Breast epithelium (tissue), 3 donors: ENCODE measurements around the gene TMCO2.

Source experiments
- POLR2A ChIP-seq: fragments of 450-650 bp; IDR thresholded peaks from one replicate; pipeline ENCODE4 v1.6.1; 2016; ENCODE audit warnings: antibody characterized with exemption, mild to moderate bottlenecking, moderate library complexity
- POLR2AphosphoS5 ChIP-seq, 3 donors: sonication (generic); formaldehyde crosslinking; IDR thresholded peaks; one replicate each; pipeline ENCODE4 v1.6.1; 2017; ENCODE audit warnings: antibody characterized with exemption in 3 of 3
- TF ChIP-seq, protein P1 (sequence below), 3 donors: fragments of 450-650 bp; IDR thresholded peaks; one replicate each; pipeline ENCODE4 v1.5.1; 2016 to 2017; ENCODE audit warnings: antibody characterized with exemption in 3 of 3, mild to moderate bottlenecking in 3 of 3, moderate library complexity in 3 of 3

DNA sequence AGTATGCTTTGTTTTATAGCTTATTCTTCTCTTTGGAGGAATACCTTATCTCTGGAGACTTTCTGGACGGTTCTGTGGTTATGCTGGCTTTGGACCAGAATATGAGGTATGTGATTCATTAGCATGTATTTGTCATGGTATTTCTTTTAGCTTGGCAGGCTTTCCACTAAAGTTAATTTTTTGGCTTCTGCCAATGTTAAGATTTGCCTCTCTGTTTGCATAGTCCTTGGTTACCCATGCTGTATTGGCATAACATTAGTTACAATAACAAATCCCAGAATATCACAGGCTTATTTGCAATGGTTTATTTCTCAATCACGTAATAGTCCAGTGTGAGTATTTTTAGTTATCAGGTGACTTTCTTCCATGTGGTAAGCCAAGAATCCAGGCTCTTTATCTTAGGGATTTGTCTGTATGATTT lies 20.0 kb downstream of the TMCO2 start:
- TF ChIP-seq, protein P1, sequence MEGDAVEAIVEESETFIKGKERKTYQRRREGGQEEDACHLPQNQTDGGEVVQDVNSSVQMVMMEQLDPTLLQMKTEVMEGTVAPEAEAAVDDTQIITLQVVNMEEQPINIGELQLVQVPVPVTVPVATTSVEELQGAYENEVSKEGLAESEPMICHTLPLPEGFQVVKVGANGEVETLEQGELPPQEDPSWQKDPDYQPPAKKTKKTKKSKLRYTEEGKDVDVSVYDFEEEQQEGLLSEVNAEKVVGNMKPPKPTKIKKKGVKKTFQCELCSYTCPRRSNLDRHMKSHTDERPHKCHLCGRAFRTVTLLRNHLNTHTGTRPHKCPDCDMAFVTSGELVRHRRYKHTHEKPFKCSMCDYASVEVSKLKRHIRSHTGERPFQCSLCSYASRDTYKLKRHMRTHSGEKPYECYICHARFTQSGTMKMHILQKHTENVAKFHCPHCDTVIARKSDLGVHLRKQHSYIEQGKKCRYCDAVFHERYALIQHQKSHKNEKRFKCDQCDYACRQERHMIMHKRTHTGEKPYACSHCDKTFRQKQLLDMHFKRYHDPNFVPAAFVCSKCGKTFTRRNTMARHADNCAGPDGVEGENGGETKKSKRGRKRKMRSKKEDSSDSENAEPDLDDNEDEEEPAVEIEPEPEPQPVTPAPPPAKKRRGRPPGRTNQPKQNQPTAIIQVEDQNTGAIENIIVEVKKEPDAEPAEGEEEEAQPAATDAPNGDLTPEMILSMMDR (IDR thresholded peaks at IDR 0.05): no peak
- TF ChIP-seq POLR2A: no peak
- TF ChIP-seq POLR2AphosphoS5 (IDR thresholded peaks at IDR 0.05): no peak
